Tibial artery (tissue), 4 donors: Measurements from ENCODE around the gene MT2A.

Experiments used
- DNase-seq, 2 donors: peaks; one replicate each; pipeline ENCODE4 v3.0.0-alpha.2; 2019
- H3K27ac ChIP-seq, 2 donors: fragments of 200-600 bp; sonication (generic) in 1 of 2; 1 replicate in 1 of 2; 2 replicates in 1 of 2; pipeline ENCODE4 v1.5.1; 2018 to 2019; ENCODE audit warnings: mild to moderate bottlenecking in 1 of 2
- H3K27me3 ChIP-seq, 2 donors: fragments of 200-600 bp; sonication (generic) in 1 of 2; one replicate each; pipeline versions ENCODE4 v1.5.1 to v1.6.0; 2016 to 2019
- H3K36me3 ChIP-seq, 3 donors: fragments of 200-600 bp; sonication (generic) in 2 of 3; one replicate each; pipeline ENCODE4 v1.5.1; 2016 to 2019; ENCODE audit warnings: mild to moderate bottlenecking in 2 of 3
- H3K4me1 ChIP-seq, 4 donors: fragments of 200-600 bp; sonication (generic) in 2 of 4; 1 replicate in 3 of 4; 2 replicates in 1 of 4; pipeline ENCODE4 v1.5.1; 2016 to 2019
- H3K4me3 ChIP-seq, 2 donors: fragments of 200-600 bp; sonication (generic) in 1 of 2; 1 replicate in 1 of 2; 2 replicates in 1 of 2; pipeline ENCODE4 v1.5.1; 2018 to 2019; ENCODE audit warnings: mild to moderate bottlenecking in 2 of 2
- H3K9me3 ChIP-seq, 3 donors: fragments of 200-600 bp; sonication (generic) in 1 of 3; one replicate each; pipeline ENCODE4 v1.5.1; 2016 to 2019
- intact Hi-C: fragments of 100-400 bp; cut with DNase I; formaldehyde crosslinking; loops from one replicate; pipeline ENCODE4 v1.15.0; 2023; ENCODE audit warnings: low total_unique reads
- TF ChIP-seq, protein P1 (sequence below), 2 experiments: fragments of 200-600 bp in 1 of 2; fragments of 450-650 bp in 1 of 2; IDR thresholded peaks; one replicate each; pipeline ENCODE4 v1.5.1; 2017 to 2019; ENCODE audit warnings: antibody characterized with exemption in 2 of 2, mild to moderate bottlenecking in 1 of 2, moderate library complexity in 1 of 2

MT2A gene

DNA sequence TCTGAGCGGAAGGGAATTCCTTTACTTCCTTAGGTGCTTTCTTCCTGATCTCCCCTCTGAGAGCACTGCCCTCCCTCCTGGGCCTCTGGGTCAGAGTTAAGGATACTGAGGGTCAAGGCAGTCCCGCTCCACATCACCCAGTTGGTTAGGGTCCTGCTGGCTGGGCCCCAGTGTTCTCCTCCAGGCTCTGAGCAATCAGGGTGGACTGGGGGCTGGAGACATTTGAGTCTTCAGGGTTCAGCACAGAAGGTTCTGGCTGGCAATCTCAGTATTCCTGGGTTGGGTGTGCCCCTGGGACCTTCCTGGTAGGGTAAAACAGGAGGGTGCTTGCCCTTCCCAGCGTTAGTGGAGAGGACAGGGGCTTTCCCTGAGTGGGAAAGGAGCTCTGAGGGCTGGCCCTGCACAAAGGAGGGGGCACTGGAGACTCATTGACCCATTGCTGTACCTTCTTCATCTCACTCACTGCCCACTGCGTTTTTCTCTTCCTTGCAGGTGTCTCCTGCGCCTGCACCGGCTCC is 24.5 kb downstream of the MT2A start:
- TF ChIP-seq, protein P1, sequence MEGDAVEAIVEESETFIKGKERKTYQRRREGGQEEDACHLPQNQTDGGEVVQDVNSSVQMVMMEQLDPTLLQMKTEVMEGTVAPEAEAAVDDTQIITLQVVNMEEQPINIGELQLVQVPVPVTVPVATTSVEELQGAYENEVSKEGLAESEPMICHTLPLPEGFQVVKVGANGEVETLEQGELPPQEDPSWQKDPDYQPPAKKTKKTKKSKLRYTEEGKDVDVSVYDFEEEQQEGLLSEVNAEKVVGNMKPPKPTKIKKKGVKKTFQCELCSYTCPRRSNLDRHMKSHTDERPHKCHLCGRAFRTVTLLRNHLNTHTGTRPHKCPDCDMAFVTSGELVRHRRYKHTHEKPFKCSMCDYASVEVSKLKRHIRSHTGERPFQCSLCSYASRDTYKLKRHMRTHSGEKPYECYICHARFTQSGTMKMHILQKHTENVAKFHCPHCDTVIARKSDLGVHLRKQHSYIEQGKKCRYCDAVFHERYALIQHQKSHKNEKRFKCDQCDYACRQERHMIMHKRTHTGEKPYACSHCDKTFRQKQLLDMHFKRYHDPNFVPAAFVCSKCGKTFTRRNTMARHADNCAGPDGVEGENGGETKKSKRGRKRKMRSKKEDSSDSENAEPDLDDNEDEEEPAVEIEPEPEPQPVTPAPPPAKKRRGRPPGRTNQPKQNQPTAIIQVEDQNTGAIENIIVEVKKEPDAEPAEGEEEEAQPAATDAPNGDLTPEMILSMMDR (IDR thresholded peaks at IDR 0.05) = no peak
- peaks cover 0 to 52% (median 20%) of the 10 kb centered on the region in 4 donors for H3K4me1 ChIP-seq
- intact Hi-C loops = no loop called here
- H3K36me3 ChIP-seq = no peaks in the 10 kb centered on the region
- H3K27me3 ChIP-seq = no peaks in the 10 kb centered on the region
- peak overlapping the region; percentile 77 to 95 for H3K27ac ChIP-seq
- H3K9me3 ChIP-seq = no peaks in the 10 kb centered on the region
- no peak for DNase-seq
- H3K4me3 ChIP-seq = peak overlapping the region; percentile 64 to 67

GRCh38 chr16:56633535-56633934 is 25.2 kb downstream of the MT2A start:
- intact Hi-C loops = no loop called here
- no peaks in the 10 kb centered on the region for H3K9me3 ChIP-seq
- DNase-seq = peak in 1 of 2 donors; percentile 66
- H3K27me3 ChIP-seq = no peaks in the 10 kb centered on the region
- H3K27ac ChIP-seq = peak overlapping the region; percentile 77 to 95
- no peaks in the 10 kb centered on the region for H3K36me3 ChIP-seq
- TF ChIP-seq, protein P1 (IDR thresholded peaks at IDR 0.05) = no peak
- H3K4me1 ChIP-seq = peaks cover 0 to 54% (median 24%) of the 10 kb centered on the region in 4 donors
- peak overlapping the region; percentile 64 to 67 for H3K4me3 ChIP-seq

- no peak for DNase-seq
- intact Hi-C loops = no loop called here
These were observed 26.5 kb downstream of the MT2A start for GRCh38 chr16:56634715-56635440.

DNA sequence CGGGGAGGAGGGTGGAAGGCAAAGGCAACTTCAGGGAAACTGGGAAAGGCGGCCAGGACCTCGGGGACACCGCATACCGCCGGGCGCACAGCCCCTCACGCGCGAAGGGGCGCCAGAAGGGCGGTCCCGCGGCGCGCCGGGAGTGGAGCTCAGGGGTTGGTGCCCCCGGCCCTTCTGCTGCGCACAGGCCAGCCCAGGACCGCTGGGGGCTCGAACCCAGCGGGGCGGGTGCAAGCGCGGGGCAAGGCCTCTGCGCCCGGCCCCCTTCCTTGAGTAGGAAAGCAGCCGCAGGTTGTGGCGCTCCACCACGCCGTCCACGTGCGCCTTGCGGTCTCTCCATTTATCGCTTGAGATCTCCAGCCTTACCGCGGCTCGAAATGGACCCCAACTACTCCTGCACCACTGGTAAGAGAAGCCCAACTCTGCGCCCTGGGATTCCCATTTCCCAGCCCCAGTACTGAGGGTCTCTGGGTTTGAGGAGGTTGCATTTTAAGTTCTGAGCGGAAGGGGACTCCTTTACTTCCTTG is 27.1 kb downstream of the MT2A start:
- TF ChIP-seq, protein P1 (IDR thresholded peaks at IDR 0.05) = no peak
- H3K4me1 ChIP-seq = peaks cover 0 to 64% (median 31%) of the 10 kb centered on the region in 4 donors
- H3K4me3 ChIP-seq = peak overlapping the region in 1 of 2 donors; percentile 67
- H3K36me3 ChIP-seq = no peaks in the 10 kb centered on the region
- H3K27ac ChIP-seq = peak overlapping the region; percentile 28 to 95
- no peaks in the 10 kb centered on the region for H3K27me3 ChIP-seq
- no peak for DNase-seq
- intact Hi-C loops = no loop called here
- no peaks in the 10 kb centered on the region for H3K9me3 ChIP-seq

More at GRCh38 chr16:56634715-56635440, 26.5 kb downstream of the MT2A start:
- Histone ChIP-seq H3K27ac (peak overlapping the region; percentile 28 to 95), H3K4me3 (peak overlapping the region in 1 of 2 donors; percentile 67), H3K9me3 (no peaks in the 10 kb centered on the region), H3K36me3 (no peaks in the 10 kb centered on the region), H3K4me1 (peaks cover 0 to 64% (median 31%) of the 10 kb centered on the region in 4 donors), H3K27me3 (no peaks in the 10 kb centered on the region)
- TF ChIP-seq, protein P1 (IDR thresholded peaks at IDR 0.05) = no peak

DNA sequence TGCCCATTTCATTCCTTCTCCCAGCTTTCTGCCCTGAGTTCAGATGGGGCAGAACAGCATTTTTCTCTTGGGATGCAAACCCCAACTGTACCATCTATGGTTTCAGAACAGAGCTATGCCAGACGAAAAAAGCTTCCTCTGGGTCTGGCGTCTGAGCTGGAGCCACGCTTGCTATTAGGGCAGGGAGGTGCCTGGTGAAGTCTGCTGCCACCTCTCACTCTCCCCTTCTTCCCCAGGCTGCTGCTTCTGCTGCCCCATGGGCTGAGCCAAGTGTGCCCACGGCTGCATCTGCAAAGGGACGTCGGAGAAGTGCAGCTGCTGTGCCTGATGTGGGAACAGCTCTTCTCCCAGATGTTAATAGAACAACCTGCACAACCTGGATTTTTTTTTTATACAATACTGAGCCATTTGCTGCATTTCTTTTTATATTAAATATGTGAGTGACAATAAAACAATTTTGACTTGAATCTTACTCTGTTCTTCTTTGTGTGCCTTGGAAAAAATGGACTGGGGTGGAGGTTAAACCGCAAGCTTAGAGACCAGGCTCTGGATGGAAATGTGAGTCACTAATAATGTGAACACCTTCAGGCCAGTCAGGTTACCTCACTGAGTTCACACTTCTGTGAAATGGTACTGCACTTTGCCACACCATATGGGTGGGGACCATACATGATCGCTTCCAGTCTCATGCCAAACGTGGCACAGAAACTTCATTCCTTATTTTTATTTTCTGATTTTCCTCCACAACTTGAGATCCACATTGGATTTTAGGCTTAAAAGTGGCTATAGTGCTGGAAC is 28.4 kb downstream of the MT2A start:
- Histone ChIP-seq H3K4me1 (peaks cover 0 to 56% (median 29%) of the 10 kb centered on the region in 4 donors), H3K27ac (peak overlapping the region in 1 of 2 donors; percentile 79), H3K36me3 (no peaks in the 10 kb centered on the region), H3K9me3 (no peaks in the 10 kb centered on the region), H3K27me3 (no peaks in the 10 kb centered on the region), H3K4me3 (no peak overlapping the region)
- TF ChIP-seq, protein P1 (IDR thresholded peaks at IDR 0.05) = no peak
- DNase-seq = no peak
- intact Hi-C loops = no loop called here
